MV-4-11 (cell line): Measurements from ENCODE around the gene ROCK2.

Experiments used
- DNase-seq: peaks from one replicate; lab custom pipeline; 2025; lab: John Stamatoyannopoulos, UW

ROCK2 gene

GRCh38 chr2:11152591-11152990, 191.8 kb downstream of the ROCK2 start:
- no peak for DNase-seq

GRCh38 chr2:11147263-11147662, 197.2 kb downstream of the ROCK2 start:
- DNase-seq, result no peak

GRCh38 chr2:11146076-11146475, 198.4 kb downstream of the ROCK2 start:
- DNase-seq, result no peak

- DNase-seq, result peak; percentile 99
Observed at GRCh38 chr2:11145350-11145749, 199.1 kb downstream of the ROCK2 start.

GRCh38 chr2:11144738-11145079, 199.7 kb downstream of the ROCK2 start:
- DNase-seq, result no peak

- DNase-seq, result no peak
Observed at GRCh38 chr2:11144077-11144737, 200.2 kb downstream of the ROCK2 start.

GRCh38 chr2:11142987-11143386, 201.4 kb downstream of the ROCK2 start:
- DNase-seq, result no peak

- no peak for DNase-seq
Observed at GRCh38 chr2:11142330-11142729, 202.1 kb downstream of the ROCK2 start.

GRCh38 chr2:11141319-11141718, 203.1 kb downstream of the ROCK2 start:
- no peak for DNase-seq

- no peak for DNase-seq
Observed at GRCh38 chr2:11140492-11140891, 203.9 kb downstream of the ROCK2 start.

- no peak for DNase-seq
Observed at GRCh38 chr2:11134349-11134748, 210.1 kb downstream of the ROCK2 start.

GRCh38 chr2:11133936-11134320, 210.5 kb downstream of the ROCK2 start:
- DNase-seq, result no peak

GRCh38 chr2:11133238-11133935, 211.0 kb downstream of the ROCK2 start:
- no peak for DNase-seq

- DNase-seq, result peak; percentile 54
Observed at GRCh38 chr2:11132036-11132671, 212.3 kb downstream of the ROCK2 start.

GRCh38 chr2:11131166-11131920, 213.1 kb downstream of the ROCK2 start:
- DNase-seq, result no peak
